Measurements from ENCODE around the gene DNAJC28. TPM values are rescaled to one million over a fixed set of nuclear protein-coding genes. Genes with fewer than 3 reads are reported as not detected.

DNAJC28 gene
- total RNA-seq, 1 donor from 2014 or later, result 2.1 TPM

GRCh38 chr21:33518899-33519298 is 27.4 kb upstream of the DNAJC28 start:
- H2AFZ ChIP-seq (ENCODE audit: low read depth, low read length), result no peak overlapping the region
- no peak for DNase-seq (ENCODE audit: low read depth)
- H3K27ac ChIP-seq (ENCODE audit: low read depth, low read length), result no peak overlapping the region
- H4K20me1 ChIP-seq (ENCODE audit: insufficient read depth, low read length), result no peaks in the 10 kb centered on the region
- H3K9me3 Mint-ChIP-seq (ENCODE audit: unreplicated experiment), result no peaks in the 10 kb centered on the region
- no peaks in the 10 kb centered on the region for H3K9me3 ChIP-seq (ENCODE audit: insufficient read depth, low read depth, low read length)
- H3K27me3 ChIP-seq (ENCODE audit: insufficient read depth, low read length), result no peaks in the 10 kb centered on the region
- H3K79me2 ChIP-seq (ENCODE audit: insufficient read depth, low read length), result no peaks in the 10 kb centered on the region
- no peak overlapping the region for H3K9ac ChIP-seq (ENCODE audit: low read length)
- H3K36me3 Mint-ChIP-seq (ENCODE audit: low read depth, unreplicated experiment), result peaks cover 6% of the 10 kb centered on the region
- H3K4me1 ChIP-seq (ENCODE audit: insufficient read depth, low read length), result no peaks in the 10 kb centered on the region
- TF ChIP-seq, protein P1, sequence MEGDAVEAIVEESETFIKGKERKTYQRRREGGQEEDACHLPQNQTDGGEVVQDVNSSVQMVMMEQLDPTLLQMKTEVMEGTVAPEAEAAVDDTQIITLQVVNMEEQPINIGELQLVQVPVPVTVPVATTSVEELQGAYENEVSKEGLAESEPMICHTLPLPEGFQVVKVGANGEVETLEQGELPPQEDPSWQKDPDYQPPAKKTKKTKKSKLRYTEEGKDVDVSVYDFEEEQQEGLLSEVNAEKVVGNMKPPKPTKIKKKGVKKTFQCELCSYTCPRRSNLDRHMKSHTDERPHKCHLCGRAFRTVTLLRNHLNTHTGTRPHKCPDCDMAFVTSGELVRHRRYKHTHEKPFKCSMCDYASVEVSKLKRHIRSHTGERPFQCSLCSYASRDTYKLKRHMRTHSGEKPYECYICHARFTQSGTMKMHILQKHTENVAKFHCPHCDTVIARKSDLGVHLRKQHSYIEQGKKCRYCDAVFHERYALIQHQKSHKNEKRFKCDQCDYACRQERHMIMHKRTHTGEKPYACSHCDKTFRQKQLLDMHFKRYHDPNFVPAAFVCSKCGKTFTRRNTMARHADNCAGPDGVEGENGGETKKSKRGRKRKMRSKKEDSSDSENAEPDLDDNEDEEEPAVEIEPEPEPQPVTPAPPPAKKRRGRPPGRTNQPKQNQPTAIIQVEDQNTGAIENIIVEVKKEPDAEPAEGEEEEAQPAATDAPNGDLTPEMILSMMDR (IDR thresholded peaks at IDR 0.05; ENCODE audit: insufficient read depth, low read depth, low read length), result no peak
- no peak for TF ChIP-seq EZH2 (IDR thresholded peaks at IDR 0.05; ENCODE audit: insufficient read depth, low read length)
- H3K4me1 Mint-ChIP-seq (ENCODE audit: low read depth, unreplicated experiment), result no peaks in the 10 kb centered on the region
- no peak overlapping the region for H3K27ac Mint-ChIP-seq (ENCODE audit: unreplicated experiment)
- H3K4me3 ChIP-seq (ENCODE audit: insufficient read depth, low read depth, low read length), result no peak overlapping the region
- no peak overlapping the region for H3K4me2 ChIP-seq (ENCODE audit: low read length)
- H3K4me3 Mint-ChIP-seq (ENCODE audit: unreplicated experiment), result no peak overlapping the region
- no peak for FAIRE-seq
- peaks cover 54% of the 10 kb centered on the region for H3K36me3 ChIP-seq (ENCODE audit: insufficient read depth, low read length)
- no peaks in the 10 kb centered on the region for H3K27me3 Mint-ChIP-seq (ENCODE audit: low read depth, unreplicated experiment)

- H3K9ac ChIP-seq (ENCODE audit: low read length), result no peak overlapping the region
- Mint-ChIP-seq H3K27me3 (ENCODE audit: low read depth, unreplicated experiment) (no peaks in the 10 kb centered on the region), H3K9me3 (ENCODE audit: unreplicated experiment) (no peaks in the 10 kb centered on the region), H3K4me3 (ENCODE audit: unreplicated experiment) (no peak overlapping the region), H3K4me1 (ENCODE audit: low read depth, unreplicated experiment) (no peaks in the 10 kb centered on the region), H3K36me3 (ENCODE audit: low read depth, unreplicated experiment) (peaks cover 20% of the 10 kb centered on the region), H3K27ac (ENCODE audit: unreplicated experiment) (no peak overlapping the region)
- H3K27ac ChIP-seq (ENCODE audit: low read depth, low read length), result no peak overlapping the region
- no peak for TF ChIP-seq EZH2 (IDR thresholded peaks at IDR 0.05; ENCODE audit: insufficient read depth, low read length)
- TF ChIP-seq, protein P1 (IDR thresholded peaks at IDR 0.05; ENCODE audit: insufficient read depth, low read depth, low read length), result no peak
- H3K4me2 ChIP-seq (ENCODE audit: low read length), result no peak overlapping the region
- FAIRE-seq (no peak), DNase-seq (ENCODE audit: low read depth) (no peak)
- peaks cover 58% of the 10 kb centered on the region for H3K36me3 ChIP-seq (ENCODE audit: insufficient read depth, low read length)
- H3K27me3 ChIP-seq (ENCODE audit: insufficient read depth, low read length), result no peaks in the 10 kb centered on the region
- H3K79me2 ChIP-seq (ENCODE audit: insufficient read depth, low read length), result no peaks in the 10 kb centered on the region
- H3K4me3 ChIP-seq (ENCODE audit: insufficient read depth, low read depth, low read length), result no peak overlapping the region
- no peak overlapping the region for H2AFZ ChIP-seq (ENCODE audit: low read depth, low read length)
- H3K4me1 ChIP-seq (ENCODE audit: insufficient read depth, low read length), result no peaks in the 10 kb centered on the region
- no peaks in the 10 kb centered on the region for H4K20me1 ChIP-seq (ENCODE audit: insufficient read depth, low read length)
- no peaks in the 10 kb centered on the region for H3K9me3 ChIP-seq (ENCODE audit: insufficient read depth, low read depth, low read length)
Observed at GRCh38 chr21:33514229-33514628, 22.7 kb upstream of the DNAJC28 start.

DNA sequence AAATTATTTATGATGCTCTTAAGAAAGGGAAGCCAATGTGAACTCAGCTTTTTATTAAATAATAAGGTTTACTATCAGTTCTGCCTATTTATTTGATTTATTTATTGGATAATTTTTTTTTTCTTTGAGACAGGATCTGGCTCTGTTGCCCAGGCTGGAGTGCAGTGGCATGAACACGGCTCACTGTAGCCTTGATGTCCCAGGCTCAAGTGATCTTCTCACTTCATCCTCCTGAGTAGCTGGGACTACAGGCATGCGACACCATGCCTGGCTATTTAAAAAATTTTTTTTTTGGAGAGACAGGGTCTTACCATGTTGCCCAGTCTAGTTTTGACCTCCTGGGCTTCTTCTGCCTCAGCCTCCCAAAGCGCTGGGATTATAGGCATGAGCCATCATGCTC is 21.0 kb upstream of the DNAJC28 start:
- no peaks in the 10 kb centered on the region for H3K4me1 ChIP-seq (ENCODE audit: insufficient read depth, low read length)
- no peak for DNase-seq (ENCODE audit: low read depth)
- Mint-ChIP-seq H3K4me1 (ENCODE audit: low read depth, unreplicated experiment) (no peaks in the 10 kb centered on the region), H3K27ac (ENCODE audit: unreplicated experiment) (no peak overlapping the region), H3K36me3 (ENCODE audit: low read depth, unreplicated experiment) (peaks cover 20% of the 10 kb centered on the region), H3K4me3 (ENCODE audit: unreplicated experiment) (no peak overlapping the region), H3K9me3 (ENCODE audit: unreplicated experiment) (no peaks in the 10 kb centered on the region), H3K27me3 (ENCODE audit: low read depth, unreplicated experiment) (no peaks in the 10 kb centered on the region)
- no peak overlapping the region for H3K4me2 ChIP-seq (ENCODE audit: low read length)
- no peaks in the 10 kb centered on the region for H4K20me1 ChIP-seq (ENCODE audit: insufficient read depth, low read length)
- FAIRE-seq, result no peak
- no peak for TF ChIP-seq EZH2 (IDR thresholded peaks at IDR 0.05; ENCODE audit: insufficient read depth, low read length)
- TF ChIP-seq, protein P1 (IDR thresholded peaks at IDR 0.05; ENCODE audit: insufficient read depth, low read depth, low read length), result no peak
- no peak overlapping the region for H3K4me3 ChIP-seq (ENCODE audit: insufficient read depth, low read depth, low read length)
- H3K9me3 ChIP-seq (ENCODE audit: insufficient read depth, low read depth, low read length), result no peaks in the 10 kb centered on the region
- H3K36me3 ChIP-seq (ENCODE audit: insufficient read depth, low read length), result peaks cover 44% of the 10 kb centered on the region
- no peak overlapping the region for H3K9ac ChIP-seq (ENCODE audit: low read length)
- H3K27ac ChIP-seq (ENCODE audit: low read depth, low read length), result no peak overlapping the region
- H3K27me3 ChIP-seq (ENCODE audit: insufficient read depth, low read length), result no peaks in the 10 kb centered on the region
- H3K79me2 ChIP-seq (ENCODE audit: insufficient read depth, low read length), result no peaks in the 10 kb centered on the region
- H2AFZ ChIP-seq (ENCODE audit: low read depth, low read length), result no peak overlapping the region

All from astrocyte (in vitro differentiated cells and primary cell).